SK-N-SH treated with all-trans-retinoic acid at 6 μM for 48 hours (cell line): ENCODE results near the gene ALPK3.

Experiments
- ATAC-seq: fragments of 200-7000 bp; cut with Tn5 transposase; 3 replicates; pipeline ENCODE4 v1.9.1; 2020; ENCODE audit warnings: mild to moderate bottlenecking, moderate library complexity
- ARNTL ChIP-seq: fragments of 450-650 bp; formaldehyde crosslinking; IDR thresholded peaks from 2 replicates; pipeline ENCODE4 v1.5.0; 2020; ENCODE audit warnings: low read depth, mild to moderate bottlenecking, moderate library complexity, borderline replicate concordance
- BACH2 ChIP-seq: fragments of 250-450 bp; sonication (Bioruptor Pico); IDR thresholded peaks from 2 replicates; pipeline ENCODE4 v1.9.0; 2021; ENCODE audit warnings: mild to moderate bottlenecking, borderline replicate concordance
- CREB5 ChIP-seq: fragments of 250-450 bp; sonication (Bioruptor Pico); IDR thresholded peaks from 2 replicates; pipeline ENCODE4 v1.5.1; 2020; ENCODE audit warnings: low read depth, mild to moderate bottlenecking, moderate library complexity
- CSDC2 ChIP-seq: fragments of 250-450 bp; sonication (Bioruptor Pico); IDR thresholded peaks from 2 replicates; pipeline ENCODE4 v1.5.0; 2020; ENCODE audit warnings: mild to moderate bottlenecking, moderate library complexity
- CSRNP3 ChIP-seq: fragments of 250-450 bp; sonication (Bioruptor Pico); IDR thresholded peaks from 2 replicates; pipeline ENCODE4 v1.5.1; 2021; ENCODE audit warnings: mild to moderate bottlenecking, moderate library complexity
- ESRRG ChIP-seq: fragments of 250-450 bp; sonication (Bioruptor Pico); IDR thresholded peaks from 2 replicates; pipeline ENCODE4 v1.6.1; 2021; ENCODE audit warnings: mild to moderate bottlenecking
- GLIS3 ChIP-seq: fragments of 250-450 bp; sonication (Bioruptor Pico); IDR thresholded peaks from 2 replicates; pipeline ENCODE4 v1.5.0; 2020; ENCODE audit warnings: mild to moderate bottlenecking, moderate library complexity
- ISL1 ChIP-seq: fragments of 250-450 bp; sonication (Bioruptor Pico); IDR thresholded peaks from 2 replicates; pipeline ENCODE4 v2.1.2; 2022; ENCODE audit warnings: mild to moderate bottlenecking, moderate library complexity
- OSR1 ChIP-seq: fragments of 250-450 bp; sonication (Bioruptor Pico); IDR thresholded peaks from 2 replicates; pipeline ENCODE4 v1.8.0; 2022; ENCODE audit warnings: moderate library complexity, mild to moderate bottlenecking, inconsistent platforms
- PATZ1 ChIP-seq: fragments of 250-450 bp; sonication (Bioruptor Pico); IDR thresholded peaks from 2 replicates; pipeline ENCODE4 v1.8.0; 2020; ENCODE audit warnings: mild to moderate bottlenecking, moderate library complexity, borderline replicate concordance
- POU6F1 ChIP-seq: fragments of 250-450 bp; sonication (Bioruptor Pico); IDR thresholded peaks from 2 replicates; pipeline ENCODE4 v1.8.0; 2021; ENCODE audit warnings: low read depth, mild to moderate bottlenecking, moderate library complexity, borderline replicate concordance
- PPARA ChIP-seq: fragments of 250-450 bp; sonication (Bioruptor Pico); IDR thresholded peaks from 2 replicates; pipeline ENCODE4 v1.5.0; 2020; ENCODE audit warnings: mild to moderate bottlenecking, borderline replicate concordance
- RARB ChIP-seq: fragments of 250-450 bp; sonication (Bioruptor Pico); IDR thresholded peaks from 2 replicates; pipeline ENCODE4 v1.8.0; 2021; ENCODE audit warnings: mild to moderate bottlenecking, moderate library complexity
- SNAI2 ChIP-seq: fragments of 250-450 bp; sonication (Bioruptor Pico); IDR thresholded peaks from 2 replicates; pipeline ENCODE4 v1.5.0; 2020; ENCODE audit warnings: mild to moderate bottlenecking, moderate library complexity
- TCF4 ChIP-seq: fragments of 250-450 bp; sonication (Bioruptor Pico); IDR thresholded peaks from 2 replicates; pipeline ENCODE4 v1.8.0; 2021; ENCODE audit warnings: mild to moderate bottlenecking, moderate library complexity, borderline replicate concordance
- TOX ChIP-seq: fragments of 250-450 bp; sonication (Bioruptor Pico); IDR thresholded peaks from 2 replicates; pipeline ENCODE4 v1.8.0; 2021; ENCODE audit warnings: mild to moderate bottlenecking, moderate library complexity, borderline replicate concordance
- TSHZ2 ChIP-seq: fragments of 250-450 bp; sonication (Bioruptor Pico); IDR thresholded peaks from 2 replicates; pipeline ENCODE4 v1.5.0; 2020; ENCODE audit warnings: mild to moderate bottlenecking, moderate library complexity
- ZC3H10 ChIP-seq: fragments of 250-450 bp; sonication (Bioruptor Pico); IDR thresholded peaks from 2 replicates; pipeline ENCODE4 v1.5.1; 2021; ENCODE audit warnings: mild to moderate bottlenecking, moderate library complexity
- ZFP3 ChIP-seq: fragments of 250-450 bp; sonication (Bioruptor Pico); IDR thresholded peaks from 2 replicates; pipeline ENCODE4 v1.5.0; 2020; ENCODE audit warnings: mild to moderate bottlenecking, moderate library complexity
- ZFP30 ChIP-seq: fragments of 450-650 bp; formaldehyde crosslinking; IDR thresholded peaks from 2 replicates; pipeline ENCODE4 v1.5.0; 2022; ENCODE audit warnings: mild to moderate bottlenecking, moderate library complexity
- ZNF565 ChIP-seq: fragments of 450-650 bp; formaldehyde crosslinking; conservative IDR thresholded peaks from 2 replicates; pipeline ENCODE4 v1.5.0; 2020; ENCODE audit warnings: low read depth, mild to moderate bottlenecking, moderate library complexity
- ZNF8 ChIP-seq: fragments of 450-650 bp; formaldehyde crosslinking; IDR thresholded peaks from 2 replicates; pipeline ENCODE4 v1.5.0; 2020; ENCODE audit warnings: mild to moderate bottlenecking, moderate library complexity

ALPK3 gene

GRCh38 chr15:84917452-84917851 is 100.3 kb downstream of the ALPK3 start (continued):
- TF ChIP-seq POU6F1 (CRISPR knock-in tag): no peak
- TF ChIP-seq CSDC2 (CRISPR knock-in tag): no peak
- TF ChIP-seq RARB: no peak
- no peak for TF ChIP-seq ZNF8 (CRISPR knock-in tag)
- no peak for TF ChIP-seq ARNTL (CRISPR knock-in tag)
- no peak for TF ChIP-seq GLIS3 (CRISPR knock-in tag)
- TF ChIP-seq CREB5 (CRISPR knock-in tag): no peak
- no peak for TF ChIP-seq ISL1 (CRISPR knock-in tag)
- TF ChIP-seq, all 23 proteins: peak for 0

- TF ChIP-seq CSRNP3 (CRISPR knock-in tag) (no peak), ZNF8 (CRISPR knock-in tag) (no peak)
These were observed 102.0 kb downstream of the ALPK3 start for GRCh38 chr15:84919106-84919667.

GRCh38 chr15:84921121-84921520 is 104.0 kb downstream of the ALPK3 start:
- no peak for TF ChIP-seq RARB
- no peak for TF ChIP-seq ZFP30
- no peak for ATAC-seq

More at GRCh38 chr15:84919106-84919667, 102.0 kb downstream of the ALPK3 start:
- no peak for ATAC-seq

GRCh38 chr15:84922530-84922929 is 105.4 kb downstream of the ALPK3 start:
- no peak for TF ChIP-seq ZNF8 (CRISPR knock-in tag)
- TF ChIP-seq TOX (CRISPR knock-in tag): no peak
- no peak for TF ChIP-seq PATZ1 (CRISPR knock-in tag)
- no peak for TF ChIP-seq PPARA (CRISPR knock-in tag)
- TF ChIP-seq ZFP3 (CRISPR knock-in tag): no peak
- TF ChIP-seq ISL1 (CRISPR knock-in tag): no peak
- TF ChIP-seq TSHZ2 (CRISPR knock-in tag): no peak
- TF ChIP-seq CREB5 (CRISPR knock-in tag): no peak
- TF ChIP-seq OSR1 (CRISPR knock-in tag): no peak
- TF ChIP-seq GLIS3 (CRISPR knock-in tag): no peak
- TF ChIP-seq CSDC2 (CRISPR knock-in tag): no peak
- TF ChIP-seq ZFP30: no peak
- TF ChIP-seq ZNF565 (CRISPR knock-in tag): no peak
- no peak for TF ChIP-seq CSRNP3 (CRISPR knock-in tag)
- TF ChIP-seq SNAI2 (CRISPR knock-in tag): no peak
- no peak for TF ChIP-seq ARNTL (CRISPR knock-in tag)
- no peak for TF ChIP-seq ESRRG (CRISPR knock-in tag)
- TF ChIP-seq BACH2 (CRISPR knock-in tag): no peak
- TF ChIP-seq ZC3H10 (CRISPR knock-in tag): no peak
- no peak for TF ChIP-seq TCF4 (CRISPR knock-in tag)
- ATAC-seq: no peak
